ENCODE results near the gene TUBA4A. TPM values are rescaled to one million over a fixed set of nuclear protein-coding genes. Genes with fewer than 3 reads are reported as not detected.

Gene TUBA4A
- total RNA-seq, 4 donors from 2014 or later: 49.5 to 137 (median 129) TPM

- DNase-seq: no peak
- TF ChIP-seq POLR2A (IDR thresholded peaks at IDR 0.05) (no peak), CTCF (IDR thresholded peaks at IDR 0.05) (no peak)
- Histone ChIP-seq H3K36me3 (peaks cover 0 to 50% (median 0%) of the 10 kb centered on the region in 3 donors), H3K9me3 (no peaks in the 10 kb centered on the region), H3K4me3 (peak overlapping the region; percentile 77 to 85 (median 82)), H3K4me1 (peaks cover 0 to 26% (median 18%) of the 10 kb centered on the region in 4 donors), H3K27ac (peak overlapping the region; percentile 88 to 97 (median 94)), H3K27me3 (no peaks in the 10 kb centered on the region)
Observed at GRCh38 chr2:219228911-219229304, 24.8 kb downstream of the TUBA4A start.

GRCh38 chr2:219228041-219228910, 25.4 kb downstream of the TUBA4A start:
- H3K27ac ChIP-seq: peak overlapping the region; percentile 88 to 97 (median 94)
- H3K4me3 ChIP-seq: peak overlapping the region; percentile 77 to 85 (median 82)
- H3K27me3 ChIP-seq: no peaks in the 10 kb centered on the region
- H3K4me1 ChIP-seq: peaks cover 0 to 26% (median 18%) of the 10 kb centered on the region in 4 donors
- no peaks in the 10 kb centered on the region for H3K9me3 ChIP-seq
- no peak for TF ChIP-seq CTCF (IDR thresholded peaks at IDR 0.05)
- no peak for TF ChIP-seq POLR2A (IDR thresholded peaks at IDR 0.05)
- no peak for DNase-seq
- H3K36me3 ChIP-seq: peaks cover 0 to 50% (median 0%) of the 10 kb centered on the region in 3 donors

GRCh38 chr2:219225350-219225749, 28.4 kb downstream of the TUBA4A start:
- Histone ChIP-seq H3K27ac (no peak overlapping the region), H3K27me3 (no peaks in the 10 kb centered on the region), H3K4me3 (no peak overlapping the region), H3K9me3 (no peaks in the 10 kb centered on the region), H3K4me1 (peaks cover 0 to 18% (median 13%) of the 10 kb centered on the region in 4 donors), H3K36me3 (peaks cover 0 to 63% (median 0%) of the 10 kb centered on the region in 3 donors)
- no peak for DNase-seq
- no peak for TF ChIP-seq POLR2A (IDR thresholded peaks at IDR 0.05)
- TF ChIP-seq CTCF (IDR thresholded peaks at IDR 0.05): no peak

GRCh38 chr2:219223831-219224610, 29.7 kb downstream of the TUBA4A start:
- no peak overlapping the region for H3K27ac ChIP-seq
- H3K4me1 ChIP-seq: peaks cover 0 to 27% (median 15%) of the 10 kb centered on the region in 4 donors
- DNase-seq: no peak
- H3K9me3 ChIP-seq: no peaks in the 10 kb centered on the region
- H3K27me3 ChIP-seq: no peaks in the 10 kb centered on the region
- no peak overlapping the region for H3K4me3 ChIP-seq
- TF ChIP-seq CTCF (IDR thresholded peaks at IDR 0.05) (no peak), POLR2A (IDR thresholded peaks at IDR 0.05) (no peak)
- H3K36me3 ChIP-seq: peaks cover 0 to 71% (median 0%) of the 10 kb centered on the region in 3 donors

GRCh38 chr2:219221957-219222518, 31.7 kb downstream of the TUBA4A start:
- TF ChIP-seq CTCF (IDR thresholded peaks at IDR 0.05) (no peak), POLR2A (IDR thresholded peaks at IDR 0.05) (no peak)
- no peak for DNase-seq
- Histone ChIP-seq H3K27me3 (no peaks in the 10 kb centered on the region), H3K36me3 (peaks cover 0 to 71% (median 0%) of the 10 kb centered on the region in 3 donors), H3K4me3 (no peak overlapping the region), H3K4me1 (peaks cover 0 to 30% (median 10%) of the 10 kb centered on the region in 4 donors), H3K9me3 (no peaks in the 10 kb centered on the region), H3K27ac (no peak overlapping the region)
